HepG2 (cell line): ENCODE measurements around the gene ARSB. TPM values are rescaled to one million over a fixed set of nuclear protein-coding genes. Genes with fewer than 3 reads are reported as not detected.

Source experiments
- CAMTA2 ChIP-seq: sonication (generic); formaldehyde crosslinking; IDR thresholded peaks from 2 replicates; pipeline ENCODE4 v1.4.0; 2020; ENCODE audit warnings: mild to moderate bottlenecking, missing genetic modification reagents, borderline replicate concordance
- ERF ChIP-seq: IDR thresholded peaks from 2 replicates; pipeline ENCODE4 v1.6.1; 2018; ENCODE audit warnings: missing biosample characterization, missing genetic modification reagents
- NCOA5 ChIP-seq: sonication (generic); formaldehyde crosslinking; IDR thresholded peaks from 2 replicates; pipeline ENCODE4 v1.4.0; 2020; ENCODE audit warnings: missing genetic modification reagents
- ZBTB3 ChIP-seq: sonication (generic); formaldehyde crosslinking; IDR thresholded peaks from 2 replicates; pipeline ENCODE4 v1.4.0; 2020; ENCODE audit warnings: low read depth, mild to moderate bottlenecking, moderate library complexity, missing genetic modification reagents, borderline replicate concordance
- ZNF33A ChIP-seq: sonication (generic); formaldehyde crosslinking; IDR thresholded peaks from 2 replicates; pipeline ENCODE4 v1.5.1; 2020; ENCODE audit warnings: missing genetic modification reagents, mild to moderate bottlenecking, moderate library complexity, borderline replicate concordance
- ZNF484 ChIP-seq: sonication (generic); formaldehyde crosslinking; IDR thresholded peaks from 2 replicates; pipeline ENCODE4 v1.5.1; 2020; ENCODE audit warnings: mild to moderate bottlenecking, low read depth, missing genetic modification reagents, borderline replicate concordance
- ZNF703 ChIP-seq: sonication (generic); formaldehyde crosslinking; IDR thresholded peaks from 2 replicates; pipeline ENCODE4 v1.5.1; 2020; ENCODE audit warnings: missing genetic modification reagents, mild to moderate bottlenecking, moderate library complexity, borderline replicate concordance
- ZNF776 ChIP-seq: sonication (generic); formaldehyde crosslinking; IDR thresholded peaks from 2 replicates; pipeline ENCODE4 v1.4.0; 2020; ENCODE audit warnings: mild to moderate bottlenecking, missing genetic modification reagents
- ZSCAN9 ChIP-seq: IDR thresholded peaks from 2 replicates; pipeline ENCODE4 v1.6.1; 2016; ENCODE audit warnings: borderline replicate concordance
- polyA plus RNA-seq, 8 experiments: library from polyadenylated mRNA; depleted of rRNA in 3 of 8; stranded (reverse) in 7 of 8; unstranded in 1 of 8; fragments of >200 nt; fragmentation: Illumina TruSeq in 4 of 8; extraction: Trizol in 4 of 8; gene quantifications; 2 replicates each; pipeline versions ENCODE4 v1.2.1 to v1.2.3, GENCODE V29; 2011 to 2016; ENCODE audit warnings: low read depth in 4 of 8, missing spikeins in 1 of 8, mixed read lengths in 1 of 8; ENCODE audit not compliant: insufficient read depth in 1 of 8
- total RNA-seq, 5 experiments: library from RNA; depleted of rRNA; stranded (reverse); fragments of >200 nt; fragmentation: Illumina TruSeq; extraction: Trizol; gene quantifications; 2 replicates each; pipeline ENCODE4 v1.2.3, GENCODE V29; 2016; ENCODE audit warnings: low read depth in 1 of 5
- TF ChIP-seq, protein P1 (sequence below): IDR thresholded peaks from 2 replicates; pipeline ENCODE4 v1.4.0; 2020; ENCODE audit warnings: mild to moderate bottlenecking, missing genetic modification reagents
- TF ChIP-seq, protein P2 (sequence below): IDR thresholded peaks from 2 replicates; pipeline ENCODE4 v1.6.1; 2012; ENCODE audit warnings: low read depth, low read length, improper control_type of control experiment
- TF ChIP-seq, protein P3 (sequence below): sonication (generic); formaldehyde crosslinking; IDR thresholded peaks from 2 replicates; pipeline ENCODE4 v1.9.0; 2022; ENCODE audit warnings: low read depth, missing genetic modification reagents
- TF ChIP-seq, protein P4 (sequence below), 2 experiments: sonication (generic) in 1 of 2; formaldehyde crosslinking in 1 of 2; IDR thresholded peaks; 2 replicates each; pipeline versions ENCODE4 v1.6.1 to v1.9.0; 2014 to 2022; ENCODE audit warnings: antibody characterized with exemption in 1 of 2, borderline replicate concordance in 1 of 2, inconsistent platforms in 1 of 2, low read depth in 1 of 2, missing genetic modification reagents in 1 of 2

ARSB gene
- total and polyA plus RNA-seq, 2 of the 13 experiments (the other 11 are each of a cell fraction or from before 2014, with no cell fraction given), result 52.6 to 66.4 TPM

DNA sequence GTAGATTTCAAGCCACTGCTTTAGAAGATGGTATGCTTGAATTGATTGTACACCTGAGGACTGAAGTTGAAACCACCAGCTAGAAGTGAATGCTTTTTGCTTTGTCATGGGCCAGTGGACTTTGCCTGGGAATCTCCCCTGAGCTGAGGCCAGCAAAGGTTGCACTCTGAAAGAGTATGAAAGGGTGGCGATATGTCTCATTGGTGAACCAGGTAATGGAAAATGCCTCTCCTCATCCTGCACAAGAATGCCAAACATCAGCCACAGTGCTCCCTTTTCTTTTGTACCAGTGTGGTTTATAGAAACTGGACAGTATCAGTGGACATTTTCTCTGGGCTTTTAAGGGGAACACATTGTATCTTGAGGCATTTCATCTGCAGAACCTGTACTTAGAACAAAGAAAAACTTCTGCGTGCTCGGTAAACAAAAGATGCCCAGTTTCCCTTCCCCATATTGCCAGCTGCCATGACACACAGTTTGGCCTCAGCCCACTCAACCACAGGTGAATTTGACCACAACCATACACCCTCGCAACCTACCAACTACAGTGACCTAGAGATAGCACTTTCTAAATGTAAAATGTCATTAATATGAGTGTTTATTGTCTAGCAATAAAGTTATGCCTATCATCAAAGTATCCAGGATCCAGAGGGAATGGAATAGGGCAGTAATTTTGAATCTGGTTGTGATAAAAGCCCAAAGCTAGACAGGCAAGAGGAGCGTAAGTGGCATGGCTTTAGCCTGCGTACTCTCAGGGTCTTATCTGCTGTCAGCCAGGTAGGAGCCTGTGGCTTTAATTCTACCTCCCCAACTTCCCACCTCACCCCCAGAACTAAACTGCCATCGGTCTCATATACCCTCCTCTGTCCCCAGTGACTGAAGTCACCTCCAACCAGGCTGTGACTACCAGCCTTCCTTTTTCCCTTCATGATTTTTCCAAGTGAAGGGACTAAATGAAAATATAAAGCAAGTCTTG lies 257.0 kb downstream of the ARSB start (continued):
- TF ChIP-seq, protein P1, sequence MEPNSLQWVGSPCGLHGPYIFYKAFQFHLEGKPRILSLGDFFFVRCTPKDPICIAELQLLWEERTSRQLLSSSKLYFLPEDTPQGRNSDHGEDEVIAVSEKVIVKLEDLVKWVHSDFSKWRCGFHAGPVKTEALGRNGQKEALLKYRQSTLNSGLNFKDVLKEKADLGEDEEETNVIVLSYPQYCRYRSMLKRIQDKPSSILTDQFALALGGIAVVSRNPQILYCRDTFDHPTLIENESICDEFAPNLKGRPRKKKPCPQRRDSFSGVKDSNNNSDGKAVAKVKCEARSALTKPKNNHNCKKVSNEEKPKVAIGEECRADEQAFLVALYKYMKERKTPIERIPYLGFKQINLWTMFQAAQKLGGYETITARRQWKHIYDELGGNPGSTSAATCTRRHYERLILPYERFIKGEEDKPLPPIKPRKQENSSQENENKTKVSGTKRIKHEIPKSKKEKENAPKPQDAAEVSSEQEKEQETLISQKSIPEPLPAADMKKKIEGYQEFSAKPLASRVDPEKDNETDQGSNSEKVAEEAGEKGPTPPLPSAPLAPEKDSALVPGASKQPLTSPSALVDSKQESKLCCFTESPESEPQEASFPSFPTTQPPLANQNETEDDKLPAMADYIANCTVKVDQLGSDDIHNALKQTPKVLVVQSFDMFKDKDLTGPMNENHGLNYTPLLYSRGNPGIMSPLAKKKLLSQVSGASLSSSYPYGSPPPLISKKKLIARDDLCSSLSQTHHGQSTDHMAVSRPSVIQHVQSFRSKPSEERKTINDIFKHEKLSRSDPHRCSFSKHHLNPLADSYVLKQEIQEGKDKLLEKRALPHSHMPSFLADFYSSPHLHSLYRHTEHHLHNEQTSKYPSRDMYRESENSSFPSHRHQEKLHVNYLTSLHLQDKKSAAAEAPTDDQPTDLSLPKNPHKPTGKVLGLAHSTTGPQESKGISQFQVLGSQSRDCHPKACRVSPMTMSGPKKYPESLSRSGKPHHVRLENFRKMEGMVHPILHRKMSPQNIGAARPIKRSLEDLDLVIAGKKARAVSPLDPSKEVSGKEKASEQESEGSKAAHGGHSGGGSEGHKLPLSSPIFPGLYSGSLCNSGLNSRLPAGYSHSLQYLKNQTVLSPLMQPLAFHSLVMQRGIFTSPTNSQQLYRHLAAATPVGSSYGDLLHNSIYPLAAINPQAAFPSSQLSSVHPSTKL (CRISPR knock-in tag), result peak; percentile 87
- TF ChIP-seq, protein P2, sequence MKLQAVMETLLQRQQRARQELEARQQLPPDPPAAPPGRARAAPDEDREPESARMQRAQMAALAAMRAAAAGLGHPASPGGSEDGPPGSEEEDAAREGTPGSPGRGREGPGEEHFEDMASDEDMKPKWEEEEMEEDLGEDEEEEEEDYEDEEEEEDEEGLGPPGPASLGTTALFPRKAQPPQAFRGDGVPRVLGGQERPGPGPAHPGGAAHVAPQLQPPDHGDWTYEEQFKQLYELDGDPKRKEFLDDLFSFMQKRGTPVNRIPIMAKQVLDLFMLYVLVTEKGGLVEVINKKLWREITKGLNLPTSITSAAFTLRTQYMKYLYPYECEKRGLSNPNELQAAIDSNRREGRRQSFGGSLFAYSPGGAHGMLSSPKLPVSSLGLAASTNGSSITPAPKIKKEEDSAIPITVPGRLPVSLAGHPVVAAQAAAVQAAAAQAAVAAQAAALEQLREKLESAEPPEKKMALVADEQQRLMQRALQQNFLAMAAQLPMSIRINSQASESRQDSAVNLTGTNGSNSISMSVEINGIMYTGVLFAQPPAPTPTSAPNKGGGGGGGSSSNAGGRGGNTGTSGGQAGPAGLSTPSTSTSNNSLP, result peak; percentile 41; the same call in 1 of the 2 replicates
- no peak for TF ChIP-seq ZBTB3
- TF ChIP-seq, protein P3, sequence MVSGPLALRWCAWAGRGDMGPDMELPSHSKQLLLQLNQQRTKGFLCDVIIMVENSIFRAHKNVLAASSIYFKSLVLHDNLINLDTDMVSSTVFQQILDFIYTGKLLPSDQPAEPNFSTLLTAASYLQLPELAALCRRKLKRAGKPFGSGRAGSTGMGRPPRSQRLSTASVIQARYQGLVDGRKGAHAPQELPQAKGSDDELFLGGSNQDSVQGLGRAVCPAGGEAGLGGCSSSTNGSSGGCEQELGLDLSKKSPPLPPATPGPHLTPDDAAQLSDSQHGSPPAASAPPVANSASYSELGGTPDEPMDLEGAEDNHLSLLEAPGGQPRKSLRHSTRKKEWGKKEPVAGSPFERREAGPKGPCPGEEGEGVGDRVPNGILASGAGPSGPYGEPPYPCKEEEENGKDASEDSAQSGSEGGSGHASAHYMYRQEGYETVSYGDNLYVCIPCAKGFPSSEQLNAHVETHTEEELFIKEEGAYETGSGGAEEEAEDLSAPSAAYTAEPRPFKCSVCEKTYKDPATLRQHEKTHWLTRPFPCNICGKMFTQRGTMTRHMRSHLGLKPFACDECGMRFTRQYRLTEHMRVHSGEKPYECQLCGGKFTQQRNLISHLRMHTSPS (CRISPR knock-in tag), result no peak
- TF ChIP-seq ZNF484 (CRISPR knock-in tag), result no peak
- TF ChIP-seq NCOA5 (CRISPR knock-in tag), result no peak
- TF ChIP-seq ZNF33A (CRISPR knock-in tag), result no peak
- TF ChIP-seq ERF (CRISPR knock-in tag), result peak; percentile 90; the same call in 1 of the 2 replicates
- no peak for TF ChIP-seq CAMTA2 (CRISPR knock-in tag)
- no peak for TF ChIP-seq ZNF776
- TF ChIP-seq, protein P4, sequence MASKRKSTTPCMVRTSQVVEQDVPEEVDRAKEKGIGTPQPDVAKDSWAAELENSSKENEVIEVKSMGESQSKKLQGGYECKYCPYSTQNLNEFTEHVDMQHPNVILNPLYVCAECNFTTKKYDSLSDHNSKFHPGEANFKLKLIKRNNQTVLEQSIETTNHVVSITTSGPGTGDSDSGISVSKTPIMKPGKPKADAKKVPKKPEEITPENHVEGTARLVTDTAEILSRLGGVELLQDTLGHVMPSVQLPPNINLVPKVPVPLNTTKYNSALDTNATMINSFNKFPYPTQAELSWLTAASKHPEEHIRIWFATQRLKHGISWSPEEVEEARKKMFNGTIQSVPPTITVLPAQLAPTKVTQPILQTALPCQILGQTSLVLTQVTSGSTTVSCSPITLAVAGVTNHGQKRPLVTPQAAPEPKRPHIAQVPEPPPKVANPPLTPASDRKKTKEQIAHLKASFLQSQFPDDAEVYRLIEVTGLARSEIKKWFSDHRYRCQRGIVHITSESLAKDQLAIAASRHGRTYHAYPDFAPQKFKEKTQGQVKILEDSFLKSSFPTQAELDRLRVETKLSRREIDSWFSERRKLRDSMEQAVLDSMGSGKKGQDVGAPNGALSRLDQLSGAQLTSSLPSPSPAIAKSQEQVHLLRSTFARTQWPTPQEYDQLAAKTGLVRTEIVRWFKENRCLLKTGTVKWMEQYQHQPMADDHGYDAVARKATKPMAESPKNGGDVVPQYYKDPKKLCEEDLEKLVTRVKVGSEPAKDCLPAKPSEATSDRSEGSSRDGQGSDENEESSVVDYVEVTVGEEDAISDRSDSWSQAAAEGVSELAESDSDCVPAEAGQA (IDR thresholded peaks at IDR 0.05; ENCODE audit: low read depth), result no peak
- TF ChIP-seq, protein P4 (CRISPR knock-in tag; IDR thresholded peaks at IDR 0.05; ENCODE audit: borderline replicate concordance), result no peak
- TF ChIP-seq ZSCAN9 (CRISPR knock-in tag), result no peak; the same call in 1 of the 2 replicates
- TF ChIP-seq ZNF703 (CRISPR knock-in tag), result no peak
